OCI-LY1 (cell line): ENCODE data around the gene BSPRY.
A peak's percentile ranks its signal among the peaks of the same experiment; 100 is the strongest.

ENCODE experiments used
- H2AFZ ChIP-seq: fragments of 200-600 bp; sonication (generic), shearing (Covaris generic); 2 replicates; pipeline ENCODE4 v1.6.0; 2014; ENCODE audit warnings: antibody characterized with exemption, mild to moderate bottlenecking, low read length
- H3F3A ChIP-seq: fragments of 200-600 bp; sonication (generic), shearing (Covaris generic); 2 replicates; pipeline ENCODE4 v1.6.0; 2014; ENCODE audit warnings: mild to moderate bottlenecking, antibody characterized with exemption, low read length, moderate library complexity; ENCODE audit not compliant: insufficient read depth
- H3K27ac ChIP-seq: fragments of 200-600 bp; sonication (generic); 2 replicates; pipeline ENCODE4 v1.5.1; 2014; ENCODE audit warnings: low read length, mixed run types, mild to moderate bottlenecking, low read depth; ENCODE audit not compliant: poor library complexity, severe bottlenecking
- H3K27me3 ChIP-seq: fragments of 200-600 bp; sonication (generic); 2 replicates; pipeline ENCODE4 v1.6.0; 2014; ENCODE audit warnings: antibody characterized with exemption, mild to moderate bottlenecking, low read length, moderate library complexity; ENCODE audit not compliant: insufficient read depth
- H3K36me3 ChIP-seq: fragments of 200-600 bp; sonication (generic); 2 replicates; pipeline ENCODE4 v1.6.1; 2014; ENCODE audit warnings: mild to moderate bottlenecking, antibody characterized with exemption, low read length, moderate library complexity, mixed read lengths; ENCODE audit not compliant: insufficient read depth
- H3K4me1 ChIP-seq: fragments of 200-600 bp; sonication (generic); 2 replicates; pipeline ENCODE4 v1.5.1; 2014; ENCODE audit warnings: mild to moderate bottlenecking, low read length, moderate library complexity; ENCODE audit not compliant: insufficient read depth, severe bottlenecking
- H3K4me2 ChIP-seq: fragments of 200-600 bp; sonication (generic), shearing (Covaris generic); 2 replicates; pipeline ENCODE4 v1.6.1; 2014; ENCODE audit warnings: low read length
- H3K4me3 ChIP-seq: fragments of 200-600 bp; sonication (generic); 2 replicates; pipeline ENCODE4 v1.5.1; 2014; ENCODE audit warnings: low read length, low read depth, mild to moderate bottlenecking, mixed read lengths; ENCODE audit not compliant: poor library complexity, severe bottlenecking
- H3K79me2 ChIP-seq: fragments of 200-600 bp; shearing (Covaris generic); 2 replicates; pipeline ENCODE4 v1.6.1; 2016; ENCODE audit warnings: mixed run types, low read length, mixed read lengths; ENCODE audit not compliant: insufficient read depth
- H3K9ac ChIP-seq: fragments of 200-600 bp; sonication (generic), shearing (Covaris generic); 2 replicates; pipeline ENCODE4 v1.6.1; 2014; ENCODE audit warnings: mild to moderate bottlenecking, low read length, mixed read lengths
- H3K9me2 ChIP-seq: fragments of 200-600 bp; sonication (generic), shearing (Covaris generic); 2 replicates; pipeline ENCODE4 v1.6.1; 2014; ENCODE audit warnings: low read depth, mild to moderate bottlenecking, low read length, mixed read lengths
- H3K9me3 ChIP-seq: fragments of 200-600 bp; shearing (Covaris generic); 2 replicates; pipeline ENCODE4 v1.6.1; 2014; ENCODE audit warnings: low read length, mixed read lengths
- H4K20me1 ChIP-seq: fragments of 200-600 bp; sonication (generic), shearing (Covaris generic); 2 replicates; pipeline ENCODE4 v1.6.0; 2016; ENCODE audit warnings: mild to moderate bottlenecking, low read length; ENCODE audit not compliant: insufficient read depth
- CTCF ChIP-seq: fragments of 200-600 bp; sonication (generic), shearing (Covaris generic); IDR thresholded peaks from 2 replicates; pipeline ENCODE4 v1.5.1; 2017; ENCODE audit warnings: mild to moderate bottlenecking, antibody characterized with exemption, low read length, moderate library complexity, mixed read lengths
- EZH2 ChIP-seq: fragments of 200-600 bp; sonication (generic), shearing (Covaris generic); IDR thresholded peaks from 2 replicates; pipeline ENCODE4 v1.8.0; 2017; ENCODE audit warnings: borderline replicate concordance, mixed run types, mild to moderate bottlenecking, antibody characterized with exemption, low read length, moderate library complexity, mixed read lengths

Gene BSPRY

GRCh38 chr9:113409883-113410206 is 60.5 kb downstream of the BSPRY start:
- H2AFZ ChIP-seq, result no peak overlapping the region
- no peaks in the 10 kb centered on the region for H3K9me3 ChIP-seq

GRCh38 chr9:113410207-113410864 is 61.0 kb downstream of the BSPRY start, which contains the start of the genes C9orf43 and POLE3:
C9orf43 (plus strand) TSS chr9:113410747; CDS start chr9:113413494, 2,747 bp downstream.
POLE3 (minus strand) TSS chr9:113410675; CDS start chr9:113410293, 382 bp downstream.
- H4K20me1 ChIP-seq, result no peaks in the 10 kb centered on the region
- peak within 1 kb of the TSS; percentile 78 for H3K4me2 ChIP-seq
- H2AFZ ChIP-seq, result no peak within 1 kb of the TSS; the same call in 1 of the 2 replicates
- H3K27ac ChIP-seq, result peak within 1 kb of the TSS; percentile 89
- peak within 1 kb of the TSS; percentile 100 for H3K9ac ChIP-seq
- peaks cover 36% of the 10 kb centered on the region for H3K4me1 ChIP-seq
- H3K9me3 ChIP-seq, result no peaks in the 10 kb centered on the region
- H3F3A ChIP-seq, result peaks cover 3% of the 10 kb centered on the region; the same call in 1 of the 2 replicates
- H3K9me2 ChIP-seq, result no peaks in the 10 kb centered on the region
- TF ChIP-seq CTCF (no peak), EZH2 (no peak)
- H3K79me2 ChIP-seq, result peaks cover 8% of the 10 kb centered on the region
- H3K4me3 ChIP-seq, result peak within 1 kb of the TSS; percentile 88
- H3K27me3 ChIP-seq, result no peaks in the 10 kb centered on the region
- peaks cover 30% of the 10 kb centered on the region for H3K36me3 ChIP-seq

More at GRCh38 chr9:113409883-113410206, 60.5 kb downstream of the BSPRY start:
- peak overlapping the region; percentile 100 for H3K9ac ChIP-seq
- H3K79me2 ChIP-seq, result peaks cover 8% of the 10 kb centered on the region
- peaks cover 36% of the 10 kb centered on the region for H3K4me1 ChIP-seq
- peak overlapping the region; percentile 78 for H3K4me2 ChIP-seq
- H4K20me1 ChIP-seq, result no peaks in the 10 kb centered on the region
- peaks cover 30% of the 10 kb centered on the region for H3K36me3 ChIP-seq
- peaks cover 3% of the 10 kb centered on the region; the same call in 1 of the 2 replicates for H3F3A ChIP-seq
- peak overlapping the region; percentile 88 for H3K4me3 ChIP-seq
- H3K9me2 ChIP-seq, result no peaks in the 10 kb centered on the region
- no peak for TF ChIP-seq EZH2
- no peak for TF ChIP-seq CTCF
- H3K27ac ChIP-seq, result peak overlapping the region; percentile 89
- H3K27me3 ChIP-seq, result no peaks in the 10 kb centered on the region

- Histone ChIP-seq H3F3A (no peaks in the 10 kb centered on the region), H3K27ac (peak overlapping the region; percentile 32)
These were observed 66.9 kb downstream of the BSPRY start for GRCh38 chr9:113416149-113416721.

More at GRCh38 chr9:113416149-113416721, 66.9 kb downstream of the BSPRY start:
- Histone ChIP-seq H3K9me3 (no peaks in the 10 kb centered on the region), H3K27me3 (no peaks in the 10 kb centered on the region), H2AFZ (peak overlapping the region; percentile 37; the same call in 1 of the 2 replicates), H4K20me1 (no peaks in the 10 kb centered on the region), H3K9me2 (no peaks in the 10 kb centered on the region), H3K79me2 (no peaks in the 10 kb centered on the region), H3K4me1 (peaks cover 23% of the 10 kb centered on the region), H3K4me3 (no peak overlapping the region), H3K9ac (no peak overlapping the region), H3K36me3 (no peaks in the 10 kb centered on the region), H3K4me2 (no peak overlapping the region; the same call in 1 of the 2 replicates)
- no peak for TF ChIP-seq CTCF
- TF ChIP-seq EZH2, result no peak
